ENCODE data around the gene ERC2.

DNA sequence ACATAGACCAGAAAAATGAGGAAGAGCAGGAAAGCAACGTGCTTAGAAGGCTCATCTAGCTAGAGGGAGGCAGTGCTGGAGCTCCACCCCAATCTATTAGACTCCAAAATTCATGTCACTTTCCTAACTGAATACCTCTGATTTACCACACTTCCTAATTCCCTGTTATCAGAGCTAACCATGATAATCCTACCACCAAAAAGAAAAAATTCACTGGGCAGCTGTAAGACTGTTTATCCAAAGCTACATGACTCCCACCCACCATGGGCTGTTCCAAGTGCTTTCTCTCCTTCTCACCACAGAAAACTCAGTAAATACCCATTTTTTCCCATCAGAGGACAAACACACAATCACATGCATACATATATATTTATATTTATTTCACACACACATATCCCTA is 501.7 kb downstream of the ERC2 start:
- TF ChIP-seq, protein P1, sequence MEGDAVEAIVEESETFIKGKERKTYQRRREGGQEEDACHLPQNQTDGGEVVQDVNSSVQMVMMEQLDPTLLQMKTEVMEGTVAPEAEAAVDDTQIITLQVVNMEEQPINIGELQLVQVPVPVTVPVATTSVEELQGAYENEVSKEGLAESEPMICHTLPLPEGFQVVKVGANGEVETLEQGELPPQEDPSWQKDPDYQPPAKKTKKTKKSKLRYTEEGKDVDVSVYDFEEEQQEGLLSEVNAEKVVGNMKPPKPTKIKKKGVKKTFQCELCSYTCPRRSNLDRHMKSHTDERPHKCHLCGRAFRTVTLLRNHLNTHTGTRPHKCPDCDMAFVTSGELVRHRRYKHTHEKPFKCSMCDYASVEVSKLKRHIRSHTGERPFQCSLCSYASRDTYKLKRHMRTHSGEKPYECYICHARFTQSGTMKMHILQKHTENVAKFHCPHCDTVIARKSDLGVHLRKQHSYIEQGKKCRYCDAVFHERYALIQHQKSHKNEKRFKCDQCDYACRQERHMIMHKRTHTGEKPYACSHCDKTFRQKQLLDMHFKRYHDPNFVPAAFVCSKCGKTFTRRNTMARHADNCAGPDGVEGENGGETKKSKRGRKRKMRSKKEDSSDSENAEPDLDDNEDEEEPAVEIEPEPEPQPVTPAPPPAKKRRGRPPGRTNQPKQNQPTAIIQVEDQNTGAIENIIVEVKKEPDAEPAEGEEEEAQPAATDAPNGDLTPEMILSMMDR (IDR thresholded peaks at IDR 0.05; ENCODE audit: low read length), result no peak
- no peak for TF ChIP-seq EZH2 (IDR thresholded peaks at IDR 0.05; ENCODE audit: borderline replicate concordance, low read length)
